ENCODE measurements around the gene UPB1.

DNA sequence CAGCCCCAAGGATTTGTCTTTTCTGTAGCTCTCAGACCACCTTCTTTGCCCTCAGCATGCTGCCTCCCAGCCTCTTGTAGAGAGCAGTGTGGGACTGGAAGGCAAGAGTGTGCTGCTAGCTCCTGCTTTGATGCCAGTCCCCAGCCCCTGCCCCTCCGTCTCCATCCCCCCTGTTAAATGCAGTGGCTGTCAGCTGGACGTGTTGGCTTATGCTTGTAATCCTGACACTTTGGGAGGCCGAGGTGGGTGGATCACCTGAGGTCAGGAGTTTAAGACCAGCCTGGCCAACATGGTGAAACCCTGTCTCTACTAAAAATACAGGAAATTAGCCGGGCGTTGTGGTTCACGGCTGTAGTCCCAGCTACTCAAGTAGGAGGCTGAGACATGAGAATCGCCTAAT is 76.1 kb downstream of the UPB1 start:
- TF ChIP-seq POLR2A (IDR thresholded peaks at IDR 0.05; ENCODE audit: low read length) (no peak), GATA1 (IDR thresholded peaks at IDR 0.05; ENCODE audit: low read depth, low read length) (no peak)
